ENCODE measurements around the gene RALA.
A peak's percentile ranks its signal among the peaks of the same experiment; 100 is the strongest.

RALA gene

GRCh38 chr7:39735903-39736302, 112.5 kb downstream of the RALA start:
- peak; percentile 77 for DNase-seq
- Histone ChIP-seq H3K4me1 (peaks cover 7% of the 10 kb centered on the region), H3K4me3 (ENCODE audit: low read depth, low read length) (no peak overlapping the region), H3K27me3 (no peaks in the 10 kb centered on the region), H3K9me3 (no peaks in the 10 kb centered on the region), H3K36me3 (no peaks in the 10 kb centered on the region)
- TF ChIP-seq CTCF (IDR thresholded peaks at IDR 0.05; ENCODE audit: low read depth, low read length): no peak

- DNase-seq: peak; percentile 40
- peaks cover 11% of the 10 kb centered on the region for H3K4me1 ChIP-seq
- no peaks in the 10 kb centered on the region for H3K36me3 ChIP-seq
- TF ChIP-seq CTCF (IDR thresholded peaks at IDR 0.05; ENCODE audit: low read depth, low read length): peak; percentile 54
- H3K4me3 ChIP-seq (ENCODE audit: low read depth, low read length): no peak overlapping the region
- no peaks in the 10 kb centered on the region for H3K27me3 ChIP-seq
- no peaks in the 10 kb centered on the region for H3K9me3 ChIP-seq
These were observed 118.7 kb downstream of the RALA start for GRCh38 chr7:39741942-39742623.

GRCh38 chr7:39744620-39745019, 121.2 kb downstream of the RALA start:
- no peaks in the 10 kb centered on the region for H3K9me3 ChIP-seq
- DNase-seq: no peak
- TF ChIP-seq CTCF (IDR thresholded peaks at IDR 0.05; ENCODE audit: low read depth, low read length): no peak
- no peak overlapping the region for H3K4me3 ChIP-seq (ENCODE audit: low read depth, low read length)
- H3K27me3 ChIP-seq: no peaks in the 10 kb centered on the region
- peaks cover 11% of the 10 kb centered on the region for H3K4me1 ChIP-seq
- no peaks in the 10 kb centered on the region for H3K36me3 ChIP-seq

- Histone ChIP-seq H3K27me3 (no peaks in the 10 kb centered on the region), H3K9me3 (no peaks in the 10 kb centered on the region), H3K4me3 (ENCODE audit: low read depth, low read length) (no peak overlapping the region), H3K4me1 (peaks cover 11% of the 10 kb centered on the region), H3K36me3 (no peaks in the 10 kb centered on the region)
- DNase-seq: peak; percentile 70
- TF ChIP-seq CTCF (IDR thresholded peaks at IDR 0.05; ENCODE audit: low read depth, low read length): no peak
These were observed 121.9 kb downstream of the RALA start for GRCh38 chr7:39745320-39745719.

GRCh38 chr7:39746103-39746819, 122.9 kb downstream of the RALA start:
- peak; percentile 81 for DNase-seq
- H3K4me1 ChIP-seq: peaks cover 11% of the 10 kb centered on the region
- no peak overlapping the region for H3K4me3 ChIP-seq (ENCODE audit: low read depth, low read length)
- H3K27me3 ChIP-seq: no peaks in the 10 kb centered on the region
- no peaks in the 10 kb centered on the region for H3K9me3 ChIP-seq
- TF ChIP-seq CTCF (IDR thresholded peaks at IDR 0.05; ENCODE audit: low read depth, low read length): peak; percentile 91
- H3K36me3 ChIP-seq: no peaks in the 10 kb centered on the region

GRCh38 chr7:39749177-39749576, 125.8 kb downstream of the RALA start:
- TF ChIP-seq CTCF (IDR thresholded peaks at IDR 0.05; ENCODE audit: low read depth, low read length): no peak

More at GRCh38 chr7:39749177-39749576, 125.8 kb downstream of the RALA start:
- Histone ChIP-seq H3K36me3 (no peaks in the 10 kb centered on the region), H3K4me3 (ENCODE audit: low read depth, low read length) (no peak overlapping the region), H3K4me1 (peaks cover 11% of the 10 kb centered on the region), H3K9me3 (no peaks in the 10 kb centered on the region), H3K27me3 (no peaks in the 10 kb centered on the region)
- DNase-seq: no peak
